Epidermal melanocyte (primary cell): ENCODE measurements around the gene CCDC15.

Experiments
- DNase-seq: peaks from one replicate; pipeline ENCODE4 v3.0.0; 2011; ENCODE audit warnings: low spot score; ENCODE audit not compliant: insufficient read length

The CCDC15 gene

DNA sequence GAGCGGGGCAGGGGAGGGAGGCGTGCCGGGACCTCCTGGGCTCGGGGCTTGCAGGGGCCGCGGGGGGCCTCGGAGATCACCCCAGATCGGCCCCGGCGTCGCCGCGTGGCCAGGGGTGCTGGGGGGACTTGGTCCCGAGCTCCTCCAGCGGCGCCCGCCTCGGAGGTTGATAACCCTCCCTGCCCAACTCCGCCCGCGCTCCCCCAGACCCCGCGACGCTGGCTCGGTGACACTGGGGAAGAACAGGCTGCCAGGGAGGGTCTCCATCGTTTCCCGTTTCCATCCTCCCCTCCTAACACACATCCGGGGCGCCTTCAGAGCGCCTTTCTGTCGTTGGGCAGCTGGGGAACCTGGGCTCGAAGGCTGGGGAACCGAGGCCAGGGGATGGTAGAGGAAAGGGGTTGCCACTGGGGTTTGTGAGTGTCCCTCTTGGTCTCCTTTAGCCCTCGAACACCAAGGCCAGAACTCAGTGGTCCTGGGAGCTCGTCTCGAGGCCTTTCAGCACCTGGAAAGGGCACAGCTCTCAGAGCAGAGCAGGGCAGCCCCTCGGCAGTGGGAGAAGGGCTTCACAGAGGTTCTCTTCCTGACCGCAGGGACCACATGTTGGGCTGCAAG lies 109.5 kb downstream of the CCDC15 start:
- no peak for DNase-seq

DNA sequence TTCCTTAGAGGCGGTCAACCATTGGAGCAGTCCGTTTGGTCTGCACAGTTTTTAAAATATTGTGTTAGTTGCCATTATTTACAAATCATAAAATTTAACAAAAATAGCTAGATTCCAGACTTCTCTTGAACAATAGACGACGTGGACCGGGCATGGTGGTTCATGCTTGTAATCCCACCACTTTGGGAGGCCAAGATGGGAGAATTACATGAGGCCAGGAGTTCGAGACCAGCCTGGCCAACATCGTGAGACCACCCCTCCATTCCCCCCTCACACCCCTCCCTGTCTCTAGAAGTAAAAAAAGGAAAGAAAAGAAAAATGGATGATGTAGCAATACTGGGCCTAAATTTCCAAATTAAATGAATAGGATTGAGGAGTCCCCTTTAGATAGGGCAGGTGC lies 110.1 kb downstream of the CCDC15 start:
- no peak for DNase-seq

GRCh38 chr11:125068368-125068767 lies 114.4 kb downstream of the CCDC15 start:
- no peak for DNase-seq

- DNase-seq: no peak
Observed at GRCh38 chr11:125069008-125069407, 115.0 kb downstream of the CCDC15 start.

DNA sequence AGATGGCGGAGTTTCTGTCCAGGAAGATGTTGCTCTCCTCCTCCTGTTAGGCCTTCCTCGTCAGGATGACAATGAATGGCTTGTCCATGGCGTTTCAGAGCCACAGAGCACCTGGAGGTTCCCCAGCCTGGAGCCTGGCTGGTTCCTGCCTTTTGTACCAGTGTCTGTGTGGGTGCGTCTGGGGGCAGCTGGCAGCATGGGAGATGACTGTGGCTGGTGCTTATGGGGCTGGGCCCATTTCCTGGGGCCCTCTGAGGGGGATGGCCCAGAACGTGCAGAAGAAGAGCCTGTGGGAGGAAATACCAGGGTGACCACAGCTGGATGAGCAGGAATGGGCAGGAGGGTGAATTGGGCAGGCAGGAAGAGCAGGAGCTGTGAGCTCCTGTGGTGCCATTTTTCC lies 115.8 kb downstream of the CCDC15 start:
- no peak for DNase-seq

- DNase-seq: no peak
Observed at GRCh38 chr11:125070699-125071254, 116.8 kb downstream of the CCDC15 start.

DNA sequence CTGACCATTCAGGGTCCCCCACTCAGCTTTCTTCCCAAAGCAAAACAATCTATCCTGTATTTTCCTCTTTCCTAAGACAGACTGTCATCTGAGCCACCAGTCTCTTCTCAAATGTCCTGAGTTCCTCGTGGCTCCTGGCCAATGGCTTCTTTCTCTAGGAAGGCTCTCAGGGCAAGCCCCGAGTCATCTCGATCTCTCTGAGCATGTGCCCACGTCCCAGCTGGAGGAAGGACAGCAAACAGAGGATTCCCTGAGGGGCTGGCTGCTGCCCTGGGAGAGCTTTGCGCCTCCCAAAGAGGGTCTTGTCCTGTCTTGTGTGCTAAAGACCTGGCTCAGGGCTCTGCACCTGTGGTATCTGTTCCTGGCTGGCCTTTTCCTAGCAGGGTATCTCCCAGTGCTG lies 117.4 kb downstream of the CCDC15 start:
- DNase-seq: no peak

GRCh38 chr11:125071846-125072217 lies 117.8 kb downstream of the CCDC15 start:
- no peak for DNase-seq

GRCh38 chr11:125072218-125072960 lies 118.4 kb downstream of the CCDC15 start:
- DNase-seq: no peak

DNA sequence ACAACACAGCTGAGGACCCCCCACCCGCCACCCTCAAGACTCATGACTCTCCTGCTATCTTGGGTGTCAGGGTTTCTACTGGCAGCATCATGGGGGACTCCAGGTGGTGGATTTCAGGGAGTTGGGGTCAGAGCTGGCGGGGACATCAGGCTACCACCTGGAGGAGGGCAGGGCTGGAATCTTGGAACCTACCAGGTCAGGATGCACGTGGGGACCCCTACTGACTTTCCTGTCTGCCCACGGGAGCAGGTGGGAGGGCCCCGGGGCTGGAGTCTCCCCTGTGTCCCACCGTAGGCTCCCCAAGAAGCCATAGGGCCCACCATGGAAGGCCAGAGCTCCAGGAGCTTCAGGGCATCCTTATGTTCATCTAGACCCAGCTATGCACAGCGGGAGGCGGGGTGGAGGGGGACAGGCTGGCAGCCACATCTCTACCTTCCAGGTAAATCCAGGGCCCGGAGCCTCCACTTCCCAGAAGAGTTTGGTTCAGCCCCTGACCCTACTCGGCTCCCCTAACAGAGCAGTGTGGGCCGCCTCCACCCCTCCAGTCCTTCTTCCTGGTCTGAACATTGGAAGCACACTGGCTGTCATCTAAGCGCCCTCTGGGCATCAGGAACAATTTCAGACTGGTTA lies 119.1 kb downstream of the CCDC15 start:
- DNase-seq: no peak

DNA sequence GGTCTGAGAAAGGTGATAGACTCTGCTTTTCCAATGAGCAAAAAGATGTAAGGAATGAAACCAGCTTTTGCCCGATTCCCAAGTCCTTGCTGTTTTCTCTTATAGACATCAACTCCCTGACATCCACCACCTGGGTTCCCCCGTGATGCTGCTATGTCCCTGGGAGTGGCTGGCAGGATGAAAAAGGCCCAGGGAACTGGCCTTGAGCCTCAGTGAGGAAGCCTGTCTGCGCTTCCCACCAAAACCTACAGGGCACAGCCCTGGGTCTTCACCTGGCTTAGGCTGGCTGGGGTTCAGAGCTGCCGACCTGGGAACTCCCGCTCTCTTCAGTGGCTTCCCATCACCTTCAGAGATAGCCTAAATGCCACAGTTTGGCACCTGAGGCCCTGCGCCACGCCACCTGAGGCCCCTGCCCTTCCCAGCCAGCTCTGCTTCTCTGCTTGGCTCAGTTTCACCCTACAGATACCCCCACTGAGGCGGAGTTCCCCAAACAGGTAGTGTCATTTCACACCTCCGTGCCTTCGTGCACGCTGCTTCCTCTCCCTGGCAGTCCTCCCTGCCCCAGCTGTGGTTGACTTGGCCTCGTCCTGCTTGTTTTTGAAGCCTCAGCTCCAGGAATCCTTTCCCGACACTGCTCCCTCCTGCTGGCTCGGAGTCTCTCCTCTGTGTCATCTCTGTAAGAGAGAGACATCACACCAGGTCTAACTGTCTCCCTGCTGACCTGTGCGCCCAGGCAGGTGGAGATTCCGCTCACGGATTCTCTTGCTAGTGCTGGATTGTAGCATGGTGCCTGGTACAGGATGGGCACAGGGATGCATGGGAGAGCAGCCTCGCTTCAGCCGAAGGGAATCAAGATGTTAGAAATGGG lies 119.8 kb downstream of the CCDC15 start:
- no peak for DNase-seq

DNA sequence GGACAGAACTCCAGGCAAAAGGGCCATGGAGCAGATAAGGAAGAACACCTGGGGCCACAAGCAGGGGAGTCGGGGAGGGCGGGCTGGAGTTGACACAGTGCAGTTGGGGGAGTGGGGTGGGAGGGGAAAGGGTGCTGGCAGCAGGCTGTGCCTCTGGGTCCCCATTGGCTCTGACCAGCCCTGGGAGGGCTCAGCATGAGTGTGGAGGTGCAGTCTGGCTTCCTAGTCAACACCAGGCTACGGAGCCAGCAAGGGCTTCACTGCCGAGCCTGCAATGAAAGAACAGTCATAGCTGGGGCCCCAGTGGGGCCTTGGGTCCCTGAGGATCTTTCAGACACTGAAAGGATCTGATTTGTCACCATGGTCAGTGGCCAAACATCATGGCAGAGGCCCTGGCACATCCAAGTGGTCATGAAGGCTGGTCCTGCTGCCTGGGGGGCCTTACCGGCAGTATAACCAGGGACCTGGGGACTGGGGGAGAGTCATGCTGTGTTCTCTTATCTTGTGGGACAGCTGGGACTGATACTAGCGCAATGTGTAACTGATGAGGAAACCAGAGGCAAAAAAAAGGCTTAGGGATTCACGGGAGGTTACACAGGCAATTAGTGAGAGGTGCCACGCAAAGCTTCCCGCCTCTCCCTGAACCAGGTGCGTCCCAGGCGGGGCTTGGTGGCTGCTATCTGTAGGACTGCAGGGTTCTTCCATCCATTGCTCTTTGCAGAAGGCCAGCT lies 120.7 kb downstream of the CCDC15 start:
- no peak for DNase-seq

GRCh38 chr11:125075242-125075625 lies 121.2 kb downstream of the CCDC15 start:
- no peak for DNase-seq

DNA sequence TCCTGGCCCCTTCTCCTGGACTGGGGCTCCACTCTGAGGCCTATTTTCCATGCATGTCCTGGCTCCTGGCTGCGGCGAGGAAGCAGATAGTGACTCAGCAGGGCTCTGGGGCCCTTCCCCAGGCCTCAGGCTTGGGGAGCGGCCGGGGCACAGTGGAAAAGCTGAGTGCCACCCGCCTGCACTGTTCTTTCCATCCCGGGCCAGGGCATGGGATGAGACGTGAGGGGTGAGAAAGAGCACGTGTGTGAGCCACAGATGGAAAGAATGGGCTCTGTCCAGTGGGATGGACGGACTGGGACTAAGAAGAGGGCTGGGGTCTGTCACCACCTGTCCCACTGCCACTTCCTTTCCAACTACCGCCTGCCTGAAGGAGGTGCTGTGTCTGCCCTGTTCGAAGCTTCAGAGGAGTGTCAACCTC lies 121.9 kb downstream of the CCDC15 start:
- no peak for DNase-seq

- no peak for DNase-seq
Observed at GRCh38 chr11:125076378-125076945, 122.5 kb downstream of the CCDC15 start.

- DNase-seq: no peak
Observed at GRCh38 chr11:125078016-125078415, 124.0 kb downstream of the CCDC15 start.

GRCh38 chr11:125078516-125079140 lies 124.6 kb downstream of the CCDC15 start:
- no peak for DNase-seq

DNA sequence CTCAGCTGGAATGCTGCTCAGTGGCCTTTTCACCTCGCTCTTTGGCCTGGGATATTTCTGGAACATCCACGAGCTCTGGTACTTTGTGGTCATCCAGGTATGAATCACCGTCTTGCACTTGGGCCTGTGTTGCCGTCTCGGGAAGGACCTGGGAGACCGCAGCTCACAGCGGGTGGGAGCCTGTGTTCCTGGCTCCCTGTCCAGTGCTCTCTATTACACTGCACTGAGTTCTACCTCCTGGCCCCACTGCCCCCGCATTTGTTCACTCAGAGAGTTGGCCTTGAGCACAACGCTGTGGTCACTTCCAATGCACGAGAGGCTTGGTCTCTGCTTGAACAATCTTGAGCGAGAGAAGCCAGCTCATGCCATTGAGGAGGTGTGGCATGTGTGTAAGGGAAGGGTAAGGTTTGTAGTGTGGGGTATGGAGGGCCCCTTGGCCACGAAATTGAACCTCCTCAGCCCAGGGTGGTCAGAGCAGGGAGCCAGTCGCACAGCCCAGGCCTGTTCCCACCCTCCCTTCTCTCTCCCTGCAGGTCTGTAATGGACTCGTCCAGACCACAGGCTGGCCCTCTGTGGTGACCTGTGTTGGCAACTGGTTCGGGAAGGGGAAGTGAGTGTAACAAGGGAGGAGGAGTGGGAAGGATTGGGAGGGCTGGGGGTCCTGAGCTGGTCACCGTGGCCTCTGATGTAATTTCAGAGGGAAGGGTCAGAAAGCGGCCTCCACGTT lies 125.3 kb downstream of the CCDC15 start:
- no peak for DNase-seq

GRCh38 chr11:125079878-125080530 lies 126.0 kb downstream of the CCDC15 start:
- no peak for DNase-seq
